Ovary (tissue), 9 donors: ENCODE results near the gene BAIAP2L1. TPM values are rescaled to one million over a fixed set of nuclear protein-coding genes. Genes with fewer than 3 reads are reported as not detected.

Experiments
- DNase-seq, 5 donors: peaks; one replicate each; pipeline ENCODE4 v3.0.0-alpha.2; 2019 to 2020
- H3K27ac ChIP-seq, 2 donors: fragments of 200-600 bp; one replicate each; pipeline versions ENCODE4 v1.5.1 to v1.8.0; 2019 to 2022
- H3K27me3 ChIP-seq: fragments of 200-600 bp; one replicate; pipeline ENCODE4 v1.8.0; 2022
- H3K36me3 ChIP-seq: fragments of 200-600 bp; sonication (generic); one replicate; pipeline ENCODE4 v1.5.1; 2019
- H3K4me1 ChIP-seq: one replicate; pipeline ENCODE4 v1.8.1; 2013; ENCODE audit warnings: mild to moderate bottlenecking, moderate library complexity; ENCODE audit not compliant: insufficient read depth
- H3K4me3 ChIP-seq: fragments of 200-600 bp; sonication (generic); one replicate; pipeline ENCODE4 v1.5.1; 2017
- H3K9me3 ChIP-seq, 2 donors: fragments of 200-600 bp in 1 of 2; sonication (generic) in 1 of 2; one replicate each; pipeline versions ENCODE4 v1.5.1 to v1.8.1; 2013 to 2019; ENCODE audit warnings: mild to moderate bottlenecking in 1 of 2, moderate library complexity in 1 of 2
- CTCF ChIP-seq, 3 donors: fragments of 450-650 bp in 2 of 3; fragments of 200-600 bp in 1 of 3; IDR thresholded peaks; one replicate each; pipeline versions ENCODE4 v1.5.1 to v1.8.0; 2016 to 2022; ENCODE audit warnings: antibody characterized with exemption in 3 of 3, mild to moderate bottlenecking in 1 of 3
- EP300 ChIP-seq: sonication (generic); formaldehyde crosslinking; IDR thresholded peaks from one replicate; pipeline ENCODE4 v1.6.1; 2017; ENCODE audit warnings: antibody characterized with exemption
- POLR2A ChIP-seq: fragments of 450-650 bp; IDR thresholded peaks from one replicate; pipeline ENCODE4 v1.6.1; 2017; ENCODE audit warnings: antibody characterized with exemption, mild to moderate bottlenecking, moderate library complexity
- WGBS, 3 donors: extraction: QIAGEN DNeasy Blood & Tissue Kit in 1 of 3; methylation state at CpG; one replicate each; pipeline versions ENCODE4 v1.1.5 to v1.1.7; 2013 to 2017; 5-methylcytosine and 5-hydroxymethylcytosine counted together
- intact Hi-C, 4 donors: fragments of 100-400 bp; cut with DNase I; formaldehyde crosslinking; loops; one replicate each; pipeline versions ENCODE4 v1.11.0 to v1.15.1; 2022 to 2023
- polyA plus RNA-seq, 2 donors: library from polyadenylated mRNA; stranded (reverse); fragments of 200-250 nt in 1 of 2; fragments of 350-450 nt in 1 of 2; fragmentation: Illumina TruSeq in 1 of 2; extraction: RNeasy Lipid Tissue Mini Kit (QIAGEN cat#74804) in 1 of 2; gene quantifications; one replicate each; pipeline ENCODE4 v1.2.3, GENCODE V29; 2013 to 2014
- total RNA-seq, 7 donors: library from RNA; depleted of rRNA in 2 of 7; stranded (reverse); fragments of >200 nt in 2 of 7; fragmentation: NEBNext Ultra II Directional in 3 of 7; extraction: Animal tissue kit (Norgen Biotek cat#: 25700) in 3 of 7; gene quantifications; one replicate each; pipeline versions ENCODE4 v1.1.0 to v1.2.4, GENCODE V29; 2016 to 2023
- donor health status: DM: no; HTN: no; CAD: no; lungs with moderate emphysema.
- donor health status: DM: no; HTN: no; CAD: no.
- donor health status: Bipolar disorder and iron deficiency.
- donor health status: DM: yes; HTN: yes; CAD: no.
- donor health status: DM: no; HTN: no; CAD: no.
- donor health status: DM: yes; HTN: yes; CAD: no.

Gene BAIAP2L1
- total and polyA plus RNA-seq, 9 donors: 0.73 to 7.9 (median 1.9) TPM

- H3K27ac ChIP-seq: no peak overlapping the region
- TF ChIP-seq CTCF (IDR thresholded peaks at IDR 0.05) (no peak), EP300 (no peak)
- H3K36me3 ChIP-seq: no peaks in the 10 kb centered on the region
- WGBS, 3 donors: 65 to 80% (median 66%) methylated on average over 1 of the region's 1 CpG
- H3K9me3 ChIP-seq: no peaks in the 10 kb centered on the region
- no peak for DNase-seq
- no peak overlapping the region for H3K4me3 ChIP-seq
- no peaks in the 10 kb centered on the region for H3K4me1 ChIP-seq
- H3K27me3 ChIP-seq: no peaks in the 10 kb centered on the region
- intact Hi-C loops: no loop called here
Measured at GRCh38 chr7:98334081-98334480, 66.8 kb downstream of the BAIAP2L1 start.

GRCh38 chr7:98330926-98331529, 69.9 kb downstream of the BAIAP2L1 start:
- intact Hi-C loops: no loop called here
- TF ChIP-seq CTCF (IDR thresholded peaks at IDR 0.05): no peak
- no peak for TF ChIP-seq EP300
- no peak for TF ChIP-seq POLR2A
- no peak overlapping the region for H3K27ac ChIP-seq
- no peaks in the 10 kb centered on the region for H3K36me3 ChIP-seq
- H3K27me3 ChIP-seq: no peaks in the 10 kb centered on the region
- DNase-seq: no peak
- WGBS, 3 donors: 90 to 95% (median 95%) methylated on average over 5 of the region's 5 CpGs
- H3K4me1 ChIP-seq: no peaks in the 10 kb centered on the region
- H3K9me3 ChIP-seq: no peaks in the 10 kb centered on the region
- no peak overlapping the region for H3K4me3 ChIP-seq

DNA sequence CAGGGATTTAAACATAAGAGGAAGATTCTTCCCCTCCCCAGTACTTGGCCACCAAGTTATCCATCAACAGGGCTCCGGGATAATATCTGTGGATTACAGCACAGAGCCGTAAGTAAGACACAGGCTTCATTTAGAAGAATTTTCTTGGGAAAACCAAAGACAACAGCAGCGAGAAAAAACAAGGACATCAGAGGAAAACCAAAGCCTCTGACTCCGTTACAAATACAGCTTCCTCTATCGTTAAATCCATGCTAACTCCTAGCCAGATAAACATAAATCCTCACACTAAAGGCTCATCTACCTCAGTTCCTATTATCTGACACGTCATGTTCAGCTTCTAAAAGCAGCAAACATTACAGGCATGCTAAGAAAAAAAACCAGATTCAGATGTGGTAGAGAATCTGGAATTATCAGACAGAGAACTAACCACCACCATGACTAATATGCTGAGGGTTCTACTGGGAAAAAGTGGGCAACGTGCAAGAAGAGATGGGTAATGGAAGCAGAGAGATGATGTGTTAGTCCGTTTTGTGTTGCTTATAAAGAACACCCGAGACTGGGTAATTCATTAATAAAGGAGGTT, 71.0 kb downstream of the BAIAP2L1 start:
- no peak overlapping the region for H3K4me3 ChIP-seq

GRCh38 chr7:98329100-98329790, 71.6 kb downstream of the BAIAP2L1 start:
- 47 to 51% (median 49%) methylated on average over 14 of the region's 14 CpGs for WGBS, 3 donors
- Histone ChIP-seq H3K27ac (no peak overlapping the region), H3K4me3 (no peak overlapping the region), H3K27me3 (no peaks in the 10 kb centered on the region), H3K4me1 (no peaks in the 10 kb centered on the region), H3K36me3 (no peaks in the 10 kb centered on the region), H3K9me3 (no peaks in the 10 kb centered on the region)
- TF ChIP-seq CTCF (IDR thresholded peaks at IDR 0.05) (no peak), EP300 (no peak), POLR2A (no peak)
- no peak for DNase-seq
- intact Hi-C loops: no loop called here

More for the DNA sequence above, 71.0 kb downstream of the BAIAP2L1 start:
- no peak for DNase-seq
- Histone ChIP-seq H3K9me3 (no peaks in the 10 kb centered on the region), H3K27ac (no peak overlapping the region), H3K27me3 (no peaks in the 10 kb centered on the region), H3K36me3 (no peaks in the 10 kb centered on the region), H3K4me1 (no peaks in the 10 kb centered on the region)
- 50 to 56% (median 56%) methylated on average over 9 of the region's 9 CpGs for WGBS, 3 donors
- no peak for TF ChIP-seq CTCF (IDR thresholded peaks at IDR 0.05)
- TF ChIP-seq POLR2A: no peak
- no peak for TF ChIP-seq EP300
- intact Hi-C loops: no loop called here
